Renal pelvis (tissue), 4 donors: ENCODE results near the gene PAF1. TPM values are rescaled to one million over a fixed set of nuclear protein-coding genes. Genes with fewer than 3 reads are reported as not detected.
"Not testable (repeated sequence)": the region's sequence is repeated elsewhere in the genome, so short reads cannot be mapped to it uniquely, and the experiment has no call there.

Source experiments
- DNase-seq: peaks from one replicate; pipeline ENCODE4 v3.0.0-alpha.2; 2013
- polyA plus RNA-seq, 3 donors: library from polyadenylated mRNA; unstranded; fragments of 120-200 nt; gene quantifications; one replicate each; pipeline ENCODE4 v1.2.1, GENCODE V29; 2013; ENCODE audit not compliant: insufficient read length in 3 of 3

The PAF1 gene
- polyA plus RNA-seq, 3 donors, result 63.3 to 79.3 (median 77.1) TPM

DNA sequence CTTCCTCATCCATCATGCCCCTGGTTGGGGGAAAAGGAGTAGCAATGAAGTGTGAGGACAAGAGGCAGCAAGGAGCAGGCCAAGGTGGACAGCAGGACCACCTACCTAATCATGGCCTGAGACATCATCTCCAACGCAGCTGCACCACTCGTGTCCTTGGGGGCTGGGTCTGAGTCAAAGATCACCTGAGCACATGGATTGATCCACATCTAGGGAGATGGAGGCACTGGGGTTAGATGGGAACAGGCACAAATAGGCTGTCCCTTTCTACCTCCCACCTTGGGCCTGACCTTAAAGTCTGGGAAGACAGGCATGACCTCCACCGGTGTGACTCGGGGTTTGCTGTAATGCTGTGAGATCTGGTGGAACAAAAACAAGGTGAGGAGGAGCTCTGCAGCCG is 2.2 kb downstream of the PAF1 start:
- no peak for DNase-seq

DNA sequence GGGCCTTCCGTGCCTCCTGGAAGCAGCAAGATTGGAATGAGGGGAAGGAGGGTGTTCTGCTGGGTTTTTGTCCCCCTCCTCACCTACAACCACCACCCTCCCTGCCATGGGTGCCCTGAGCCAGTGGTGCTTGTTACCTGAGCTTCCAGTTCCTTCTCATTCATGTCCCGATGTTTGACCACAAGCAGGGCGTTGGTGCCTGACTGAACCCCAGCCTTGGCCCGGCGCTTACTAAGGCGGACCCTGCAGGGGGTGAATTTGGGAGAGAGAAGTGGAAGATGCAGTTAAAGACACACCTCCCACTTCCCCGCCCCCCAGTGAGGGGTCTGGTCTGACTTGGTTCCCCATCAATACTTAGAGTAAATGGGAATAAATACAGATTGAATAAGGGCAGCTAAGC is 4.3 kb downstream of the PAF1 start:
- DNase-seq, result no peak

DNA sequence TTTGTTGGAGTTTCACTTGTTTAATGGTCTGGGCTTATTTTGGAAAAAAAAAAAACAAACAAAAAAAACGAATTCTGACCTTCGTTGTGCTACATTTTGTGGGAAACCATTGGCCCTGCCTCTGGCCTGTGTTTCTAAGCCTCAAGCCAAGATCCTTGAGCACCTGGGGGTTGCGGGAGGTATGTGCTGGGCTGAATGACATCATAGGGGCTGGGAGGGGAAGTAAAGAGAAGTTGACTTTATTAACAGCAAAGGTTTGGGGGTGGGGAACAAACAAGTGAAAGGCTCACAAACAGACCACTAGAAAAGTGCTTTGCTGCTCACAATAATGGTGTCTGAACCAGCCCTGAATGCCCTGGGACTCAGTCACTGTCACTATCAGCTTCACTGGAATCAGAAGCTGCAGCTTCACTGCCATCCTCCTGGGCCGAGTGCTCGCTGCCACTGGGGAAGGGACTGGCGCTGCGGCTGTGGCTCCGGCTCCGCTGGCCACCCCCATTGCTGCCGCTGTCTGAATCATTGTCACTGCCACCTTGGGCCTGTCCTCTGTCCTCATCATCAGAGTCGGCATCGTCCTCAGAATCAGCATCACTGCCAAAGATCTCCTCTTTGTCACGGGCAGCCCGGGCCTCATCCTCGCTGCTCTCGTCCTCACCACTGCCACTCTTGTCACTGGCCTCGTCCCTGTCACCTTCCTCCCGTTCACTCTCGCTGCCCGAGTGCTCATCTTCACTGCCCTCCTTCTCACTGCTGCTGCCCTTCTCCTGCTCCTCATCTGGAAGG is 5.1 kb downstream of the PAF1 start:
- no peak for DNase-seq

DNA sequence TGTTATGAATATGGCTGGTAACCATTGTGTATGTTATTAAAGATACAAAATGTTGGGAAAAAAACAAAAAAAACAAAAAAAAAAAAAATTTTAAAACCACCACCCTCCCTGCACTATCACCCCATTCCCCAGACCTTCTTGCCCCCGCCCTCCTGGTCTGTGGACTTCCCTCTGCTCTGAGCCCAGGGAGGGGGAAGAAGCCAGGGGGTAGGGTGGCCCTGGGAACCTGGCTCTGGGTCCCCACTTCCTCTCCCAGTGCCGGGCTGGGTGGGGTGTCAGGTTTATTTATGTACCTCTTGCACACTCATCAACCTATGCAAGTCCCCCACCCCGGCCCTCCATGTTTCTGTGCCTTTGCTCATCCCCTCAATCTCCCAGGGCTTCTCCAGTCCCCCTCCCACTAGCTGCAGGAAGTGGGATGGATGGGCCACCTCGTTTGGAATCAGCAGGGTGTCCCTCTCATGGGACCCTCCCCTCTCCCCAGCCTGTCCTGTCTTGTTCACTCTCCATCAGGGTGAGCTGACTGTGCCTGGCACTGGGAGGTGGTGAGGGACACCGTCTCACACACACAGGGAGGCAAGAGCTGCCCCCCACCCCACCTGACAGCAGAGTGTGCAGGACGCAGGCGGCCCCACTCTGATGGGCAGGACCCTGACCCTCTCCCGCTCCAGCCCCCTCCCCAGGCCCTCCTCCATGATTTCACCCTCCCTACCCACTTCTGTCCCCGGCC is 5.9 kb downstream of the PAF1 start:
- DNase-seq, result no peak

DNA sequence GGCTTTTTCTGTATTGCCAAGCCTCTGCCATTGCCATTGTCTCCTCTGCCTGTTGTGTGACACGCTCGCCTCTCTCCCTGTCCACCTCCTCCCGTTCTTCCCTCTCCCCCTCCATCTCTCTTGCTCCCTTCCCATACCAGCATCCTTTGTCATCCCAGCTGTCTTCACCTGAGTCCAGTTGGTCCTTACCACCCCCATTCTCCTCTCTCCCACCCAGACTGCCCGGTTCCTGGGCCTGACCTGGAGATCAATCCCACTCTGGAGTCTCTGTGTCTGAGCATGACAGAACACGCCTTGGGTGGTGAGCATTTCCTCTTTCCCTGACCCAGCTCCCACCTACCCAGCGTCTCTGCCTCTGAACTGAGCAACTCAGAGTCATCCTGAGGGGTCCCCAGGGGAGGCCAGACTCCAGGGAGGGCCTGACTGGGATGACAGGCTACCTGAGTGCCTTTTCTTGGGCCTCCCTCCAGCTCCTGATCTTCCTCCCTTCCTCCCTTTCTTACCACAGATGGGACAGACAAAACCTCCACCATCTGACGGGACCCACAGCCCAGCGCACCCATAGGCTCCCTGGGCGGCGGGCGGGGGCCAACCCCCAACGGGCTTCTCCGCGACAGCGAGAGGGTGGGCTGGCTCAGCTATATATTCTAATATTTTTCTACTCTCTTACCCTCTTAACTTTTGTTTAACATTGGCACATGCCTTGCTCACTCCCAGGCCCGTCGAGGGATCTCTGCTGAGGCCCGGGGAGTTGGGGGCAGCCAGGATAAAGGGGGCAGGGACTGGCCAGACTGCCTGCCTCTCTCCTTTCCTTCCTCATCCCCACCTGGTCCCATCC is 7.7 kb downstream of the PAF1 start:
- no peak for DNase-seq

DNA sequence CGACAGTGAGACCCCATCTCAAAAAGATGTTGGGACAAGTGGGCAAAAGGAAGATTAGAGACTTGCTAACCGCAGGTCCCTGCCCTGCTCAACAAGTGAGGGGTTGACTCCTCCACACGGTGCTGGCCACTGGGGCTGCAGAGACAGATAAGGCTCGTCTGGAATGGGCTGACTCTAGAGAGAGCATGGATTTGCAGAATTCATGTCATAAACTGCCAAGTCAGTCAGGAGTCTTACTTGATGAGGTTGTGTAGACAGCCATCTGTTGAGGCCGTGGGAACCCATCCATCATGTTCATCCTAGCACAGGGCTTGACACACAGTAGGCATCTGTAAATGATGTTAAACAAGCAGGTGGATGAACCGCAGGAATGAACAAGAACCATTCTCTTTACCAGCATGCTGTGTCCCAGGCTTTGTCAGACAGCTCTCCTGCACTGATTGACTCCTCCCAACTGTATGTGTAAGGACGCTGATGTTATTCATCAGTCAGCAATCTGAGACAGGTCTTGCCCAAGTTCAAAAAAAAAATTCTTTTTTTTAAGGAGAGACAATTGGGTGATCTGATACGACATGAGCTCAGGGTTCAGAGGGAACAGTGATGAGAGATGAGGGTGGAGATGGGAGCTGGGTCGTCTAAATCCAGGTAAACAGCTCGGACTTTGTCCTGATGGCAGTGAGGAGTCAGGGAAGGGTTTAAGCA is 8.8 kb downstream of the PAF1 start:
- DNase-seq, result no peak

DNA sequence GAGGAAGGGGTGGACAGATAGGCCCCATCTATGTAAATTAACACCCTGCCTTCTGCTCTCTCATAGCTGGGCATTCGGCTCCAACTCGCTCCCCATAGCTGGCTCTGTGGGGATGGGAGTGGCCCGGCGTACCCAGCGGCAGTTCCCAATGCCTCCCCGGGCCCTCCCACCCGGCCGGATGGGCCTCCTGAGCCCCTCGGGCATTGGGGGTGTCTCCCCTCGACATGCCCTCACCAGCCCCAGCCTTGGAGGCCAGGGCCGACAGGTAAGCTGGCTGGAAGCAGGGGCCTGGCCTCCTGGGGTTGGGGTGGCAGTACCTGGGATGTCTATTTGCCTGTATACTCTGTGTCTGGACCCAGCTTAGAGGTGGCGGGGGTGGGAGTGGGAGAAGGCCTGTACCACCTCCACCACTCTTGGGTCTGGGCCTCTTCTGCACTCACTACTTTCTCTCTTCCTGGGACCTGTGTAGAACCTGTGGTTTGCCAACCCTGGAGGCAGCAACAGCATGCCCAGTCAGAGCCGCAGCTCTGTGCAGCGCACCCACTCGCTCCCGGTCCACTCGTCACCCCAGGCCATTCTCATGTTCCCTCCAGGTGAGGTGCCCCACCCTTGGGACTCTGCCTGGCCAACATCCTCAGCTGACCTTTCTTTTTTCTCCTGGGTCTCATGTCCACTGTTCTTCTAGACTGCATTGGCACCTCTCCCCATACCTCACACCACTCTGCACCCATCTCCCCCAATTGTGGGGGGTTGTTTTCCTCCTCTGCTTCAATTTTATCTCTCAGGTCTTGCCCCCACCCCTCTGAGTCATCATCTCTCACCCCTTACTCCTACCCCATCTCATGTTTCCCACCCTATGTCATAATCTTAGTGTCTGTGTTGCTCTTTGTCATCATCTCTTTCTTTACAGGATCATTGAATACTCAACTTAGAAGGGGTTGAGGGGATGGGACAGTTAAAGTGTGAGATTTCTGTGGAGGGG is 10.1 kb downstream of the PAF1 start:
- DNase-seq, result no peak

DNA sequence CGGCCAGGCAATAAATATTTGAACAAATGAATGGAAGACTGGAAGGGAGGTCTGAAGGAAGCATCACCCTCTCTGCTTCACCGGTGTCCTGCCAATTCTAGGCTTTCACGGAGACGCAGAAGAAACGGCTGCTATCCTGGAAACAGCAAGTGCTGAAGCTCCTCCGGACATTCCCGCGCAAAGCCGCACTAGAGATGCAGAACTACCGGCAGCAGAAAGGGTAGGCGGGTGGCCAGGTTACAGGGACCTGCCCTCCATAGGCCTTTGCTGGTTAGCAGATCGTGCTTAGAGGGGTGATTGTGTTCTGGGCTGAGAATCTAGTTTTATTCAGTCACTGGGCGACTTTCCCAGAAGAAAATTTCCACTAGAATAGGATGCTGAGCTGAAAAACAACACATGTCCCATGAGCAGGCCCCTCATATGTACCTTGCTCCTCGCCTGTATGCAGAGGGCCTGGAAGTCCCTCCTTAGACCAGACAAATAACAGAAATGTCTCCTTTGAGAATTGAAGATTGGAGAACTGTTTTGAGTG is 11.0 kb downstream of the PAF1 start:
- DNase-seq, result no peak

DNA sequence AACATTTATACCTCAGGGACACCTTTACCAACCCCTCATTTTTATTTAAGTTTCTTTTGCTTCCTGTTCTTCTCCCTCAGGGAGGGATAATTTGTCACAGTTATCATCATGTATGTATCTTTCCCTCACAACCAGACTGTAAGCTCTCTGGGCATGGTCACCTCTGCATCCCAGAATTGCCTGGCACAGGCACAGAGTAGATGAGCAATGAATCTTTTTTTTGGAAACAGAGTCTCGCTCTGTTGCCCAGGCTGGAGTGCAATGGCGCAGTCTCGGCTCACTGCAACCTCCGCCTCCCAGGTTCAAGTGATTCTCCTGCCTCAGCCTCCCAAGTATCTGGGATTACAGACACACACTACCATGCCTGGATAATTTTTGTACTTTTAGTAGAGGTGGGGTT is 11.5 kb downstream of the PAF1 start:
- DNase-seq, result not testable (repeated sequence)

DNA sequence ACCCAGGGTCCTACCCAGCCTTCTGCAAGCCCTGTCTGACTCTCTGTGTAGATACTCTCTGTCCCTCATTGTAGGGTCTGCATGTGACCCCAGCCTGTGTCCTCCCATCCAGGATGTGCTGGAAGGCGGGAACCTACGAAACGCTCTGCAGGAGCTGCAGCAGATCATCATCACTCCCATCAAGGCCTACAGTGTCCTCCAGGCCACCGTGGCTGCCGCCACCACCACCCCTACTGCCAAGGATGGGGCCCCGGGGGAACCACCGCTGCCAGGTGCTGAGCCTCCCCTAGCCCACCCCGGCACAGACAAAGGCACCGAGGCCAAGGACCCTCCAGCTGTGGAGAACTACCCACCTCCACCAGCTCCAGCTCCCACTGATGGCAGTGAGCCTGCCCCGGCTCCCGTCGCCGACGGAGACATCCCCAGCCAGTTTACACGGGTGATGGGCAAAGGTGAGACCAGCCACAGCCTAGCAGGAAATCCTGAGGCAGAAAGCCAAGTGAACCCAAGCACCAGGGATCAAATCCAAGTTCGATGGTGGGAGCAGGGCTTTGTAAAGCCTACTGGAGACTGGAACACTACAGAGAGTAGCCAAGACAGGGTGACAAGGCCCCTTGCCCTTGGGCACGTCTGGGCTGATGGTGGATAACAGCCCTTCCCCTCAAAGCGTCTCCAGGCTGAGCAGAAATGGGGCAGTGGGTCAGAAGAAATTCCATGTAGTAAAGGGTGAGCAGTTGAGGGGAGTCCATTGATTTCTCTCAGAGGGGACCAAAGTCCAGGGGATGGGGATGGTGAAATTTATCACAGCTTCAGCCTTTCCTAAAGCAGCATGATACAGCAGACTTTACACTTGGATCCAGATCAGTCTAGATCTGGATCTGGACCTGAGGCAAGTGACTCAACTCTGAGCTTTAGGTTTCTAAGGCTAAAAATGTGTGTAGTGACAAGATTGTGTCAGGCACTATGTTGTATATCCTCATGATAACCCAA is 13.2 kb downstream of the PAF1 start:
- DNase-seq, result no peak

DNA sequence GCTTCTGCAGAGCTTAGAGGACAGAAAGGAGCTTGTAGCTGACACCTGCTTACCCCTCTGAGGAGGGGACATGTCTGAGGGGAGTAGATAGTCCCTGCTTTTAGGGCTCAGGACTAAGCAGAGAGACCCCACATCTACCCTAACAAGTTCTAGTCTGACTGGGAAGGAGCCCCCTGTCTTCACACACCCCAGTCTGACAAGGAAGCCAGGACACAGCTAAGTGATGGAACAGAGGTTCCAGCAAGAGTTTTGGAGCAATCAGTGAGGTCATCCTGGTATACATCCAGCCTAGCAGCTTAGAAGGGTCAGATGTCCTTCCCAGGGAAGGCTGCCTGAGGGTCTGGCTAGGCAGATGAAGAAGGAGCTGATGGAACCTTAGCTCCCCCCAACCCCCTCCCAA is 15.0 kb downstream of the PAF1 start:
- DNase-seq, result no peak

DNA sequence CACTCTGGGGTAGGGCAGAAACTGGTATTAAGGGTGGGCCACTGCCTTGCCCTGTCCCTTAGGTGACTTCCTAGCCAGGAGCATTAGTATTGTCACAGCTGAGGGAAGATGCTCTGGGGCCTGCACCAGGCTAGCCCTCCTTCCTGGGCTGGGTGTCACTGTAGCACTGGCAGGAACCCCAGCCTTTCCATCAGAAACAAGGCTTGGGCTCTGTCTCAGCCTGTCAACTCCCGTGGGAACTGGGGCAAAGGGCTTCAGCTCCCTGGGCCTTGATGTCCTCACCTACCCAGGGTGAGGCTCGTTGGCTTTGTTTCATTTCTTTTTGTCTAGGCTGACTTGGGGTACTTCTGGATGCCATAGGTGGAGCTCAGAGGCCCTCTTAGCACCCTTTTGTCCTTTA is 18.0 kb downstream of the PAF1 start:
- no peak for DNase-seq

DNA sequence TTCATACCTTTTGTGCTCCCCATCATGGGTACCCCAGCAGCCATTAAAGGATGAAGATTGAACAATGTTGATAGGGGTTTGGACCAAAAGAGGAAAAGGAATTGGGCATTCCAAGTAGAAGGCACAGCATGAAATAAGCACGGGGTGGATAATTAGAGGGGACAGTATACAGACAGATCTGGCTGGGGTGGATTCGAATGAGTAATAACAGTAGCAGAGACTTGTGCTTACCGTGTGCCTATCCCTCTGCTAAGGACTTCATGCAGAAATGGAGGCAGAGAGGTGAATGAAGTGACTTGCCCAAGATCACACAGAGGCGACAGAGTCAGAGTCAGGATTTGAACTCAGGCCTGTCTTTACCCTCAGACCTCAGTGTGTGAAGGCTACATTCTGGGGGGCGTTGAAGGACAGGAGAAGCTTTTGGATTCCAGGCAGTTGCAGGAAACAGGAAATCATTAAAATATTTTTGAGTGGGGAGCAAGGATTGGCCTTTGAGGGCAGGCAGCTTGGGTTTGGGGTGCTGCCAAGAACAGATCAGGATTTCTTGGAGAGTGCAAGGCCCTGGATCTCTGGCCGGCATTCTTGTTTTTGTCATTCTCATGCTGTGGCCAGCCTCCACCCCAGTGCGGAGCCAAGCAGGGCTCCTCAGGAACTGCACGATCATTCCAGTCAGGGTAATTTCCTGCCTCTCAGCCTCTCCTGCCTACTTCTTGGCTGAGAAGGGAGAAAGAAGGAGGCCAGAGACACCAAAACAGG is 18.7 kb downstream of the PAF1 start:
- peak; percentile 75 for DNase-seq

DNA sequence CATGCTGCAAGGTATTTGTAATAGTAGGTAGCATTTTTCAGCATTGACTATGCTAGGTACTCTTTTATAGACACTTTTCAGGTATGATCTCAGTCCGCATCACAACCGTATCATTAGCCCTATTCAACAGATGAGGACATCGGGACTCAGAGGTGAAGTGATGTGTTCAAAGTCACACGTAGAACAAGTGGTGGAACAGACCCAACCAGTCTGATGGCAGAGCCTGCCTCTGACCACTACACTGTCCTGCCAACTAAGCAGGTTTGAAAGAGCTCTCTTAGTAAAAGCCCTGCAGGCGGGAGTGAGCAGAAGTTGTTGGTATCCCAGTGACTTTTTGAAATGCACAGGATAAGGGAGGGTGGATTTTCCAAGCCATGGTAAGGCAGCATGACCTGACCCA is 20.2 kb downstream of the PAF1 start:
- DNase-seq, result no peak

DNA sequence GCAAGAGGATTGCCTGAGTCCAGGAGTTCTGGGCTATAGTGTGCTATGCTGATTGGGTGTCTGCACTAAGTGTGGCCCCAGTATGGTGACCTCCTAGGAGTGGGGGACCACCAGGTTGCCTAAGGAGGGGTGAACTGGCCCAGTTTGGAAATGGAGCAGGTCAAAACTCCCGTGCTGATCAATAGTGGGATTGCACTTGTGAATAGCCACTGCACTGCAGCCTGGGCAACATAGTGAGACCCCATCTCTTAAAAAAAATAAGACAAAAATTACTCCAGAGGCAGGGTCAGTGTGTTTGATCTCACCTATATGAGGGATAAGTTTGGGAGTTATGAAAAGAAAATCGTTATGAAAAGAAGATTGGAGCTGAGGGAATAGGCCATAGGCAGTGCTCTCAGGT is 21.7 kb downstream of the PAF1 start:
- DNase-seq, result no peak

DNA sequence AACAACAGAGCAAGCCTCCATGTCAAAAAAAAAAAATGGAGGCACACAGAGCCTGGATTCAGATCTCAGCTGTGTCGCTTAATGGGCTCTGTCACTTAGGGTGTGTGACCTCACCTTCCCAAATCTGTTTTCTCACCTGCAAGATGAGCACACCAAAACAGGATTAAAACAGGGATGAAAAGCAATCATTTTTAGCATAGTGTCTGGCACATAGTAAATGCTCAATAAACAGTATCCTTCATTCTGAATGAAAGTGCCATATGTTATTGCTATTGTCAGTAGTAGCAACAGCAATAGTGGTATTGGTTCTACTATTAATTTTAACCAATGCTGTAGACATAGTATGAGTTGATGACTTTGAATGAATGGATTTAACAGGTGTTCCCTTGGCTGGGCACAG is 25.4 kb downstream of the PAF1 start:
- no peak for DNase-seq

DNA sequence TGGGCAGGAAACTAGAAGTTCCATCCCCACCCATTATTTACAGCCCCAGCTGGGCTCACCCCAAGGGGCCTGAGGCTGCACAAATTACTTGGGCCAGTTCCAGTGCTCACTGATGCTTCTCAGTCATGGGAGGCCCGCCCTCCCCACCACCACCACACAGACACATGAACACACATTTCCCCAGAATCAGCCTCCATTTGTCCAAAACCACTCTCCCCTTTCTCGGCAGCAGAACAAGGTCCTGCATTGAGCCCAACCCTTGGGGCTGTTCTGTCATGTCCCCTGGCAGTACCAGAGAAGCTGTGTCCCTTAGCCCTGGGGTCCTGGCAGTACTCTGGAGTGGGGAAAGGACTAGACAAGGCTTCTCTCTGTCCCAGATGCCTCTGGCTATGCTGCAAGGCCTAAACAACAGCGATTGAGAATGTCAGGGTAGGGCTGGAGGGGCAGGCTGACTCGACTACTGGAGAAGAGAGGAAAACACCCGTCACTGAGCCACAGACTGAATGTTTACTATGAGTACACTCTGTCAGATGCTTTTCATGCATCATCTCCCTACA is 26.9 kb downstream of the PAF1 start:
- DNase-seq, result no peak
